Loucy (cell line): ENCODE measurements around the gene TUT7.

Experiments
- H2AFZ ChIP-seq: fragments of 200-600 bp; sonication (generic); 2 replicates; pipeline ENCODE4 v1.6.0; 2016; ENCODE audit warnings: antibody characterized with exemption, mild to moderate bottlenecking, low read length, moderate library complexity
- H3F3A ChIP-seq: fragments of 200-600 bp; 2 replicates; pipeline ENCODE4 v1.6.0; 2016; ENCODE audit warnings: antibody characterized with exemption, low read depth, mild to moderate bottlenecking
- H3K27me3 ChIP-seq: fragments of 200-600 bp; sonication (generic); 2 replicates; pipeline ENCODE4 v1.6.1; 2014; ENCODE audit warnings: low read length, mild to moderate bottlenecking; ENCODE audit not compliant: insufficient read depth, poor library complexity, severe bottlenecking
- H3K36me3 ChIP-seq: fragments of 200-600 bp; sonication (generic); 2 replicates; pipeline ENCODE4 v1.6.1; 2016; ENCODE audit warnings: low read length; ENCODE audit not compliant: insufficient read depth
- H3K4me1 ChIP-seq: fragments of 200-600 bp; sonication (generic); 2 replicates; pipeline ENCODE4 v1.5.1; 2014; ENCODE audit warnings: low read length, mild to moderate bottlenecking; ENCODE audit not compliant: insufficient read depth, poor library complexity, severe bottlenecking
- H3K4me2 ChIP-seq: fragments of 200-600 bp; sonication (generic); 2 replicates; pipeline ENCODE4 v1.6.0; 2014; ENCODE audit warnings: antibody characterized with exemption, low read length, low read depth, mild to moderate bottlenecking; ENCODE audit not compliant: poor library complexity, severe bottlenecking
- H3K4me3 ChIP-seq: fragments of 200-600 bp; sonication (generic); 2 replicates; pipeline ENCODE4 v1.5.1; 2014; ENCODE audit warnings: low read length, mild to moderate bottlenecking, mixed read lengths; ENCODE audit not compliant: poor library complexity, severe bottlenecking
- H3K79me2 ChIP-seq: fragments of 200-600 bp; sonication (generic); 2 replicates; pipeline ENCODE4 v1.6.1; 2014; ENCODE audit warnings: low read length; ENCODE audit not compliant: insufficient read depth
- H3K9ac ChIP-seq: fragments of 200-600 bp; sonication (generic); 2 replicates; pipeline ENCODE4 v1.6.0; 2014; ENCODE audit warnings: mild to moderate bottlenecking, low read depth, low read length, moderate library complexity; ENCODE audit not compliant: poor library complexity, severe bottlenecking
- H3K9me2 ChIP-seq: fragments of 200-600 bp; sonication (generic); replicated peaks from 2 replicates; pipeline ENCODE4 v1.6.1; 2016; ENCODE audit warnings: low read depth, low read length, mixed read lengths
- H3K9me3 ChIP-seq: fragments of 200-600 bp; sonication (generic); 2 replicates; pipeline ENCODE4 v1.6.1; 2014; ENCODE audit warnings: mild to moderate bottlenecking, antibody characterized with exemption, low read length, low read depth; ENCODE audit not compliant: insufficient read depth
- H4K20me1 ChIP-seq: fragments of 200-600 bp; sonication (generic); 2 replicates; pipeline ENCODE4 v1.6.0; 2014; ENCODE audit warnings: antibody characterized with exemption, low read length, mild to moderate bottlenecking; ENCODE audit not compliant: insufficient read depth, poor library complexity, severe bottlenecking
- CTCF ChIP-seq: fragments of 200-600 bp; sonication (generic); conservative IDR thresholded peaks from 2 replicates; pipeline ENCODE4 v1.5.1; 2014; ENCODE audit warnings: mild to moderate bottlenecking, antibody characterized with exemption, low read length
- EZH2phosphoT487 ChIP-seq: fragments of 200-600 bp; IDR thresholded peaks from 2 replicates; pipeline ENCODE4 v1.6.1; 2018; ENCODE audit warnings: antibody characterized with exemption, mild to moderate bottlenecking, moderate library complexity, borderline replicate concordance

Gene TUT7

GRCh38 chr9:86329649-86330048 is 24.6 kb downstream of the TUT7 start:
- Histone ChIP-seq H3K4me1 (no peaks in the 10 kb centered on the region), H3K36me3 (peaks cover 37% of the 10 kb centered on the region), H2AFZ (no peak overlapping the region)

GRCh38 chr9:86328156-86328555 is 26.1 kb downstream of the TUT7 start:
- TF ChIP-seq EZH2phosphoT487 (no peak), CTCF (no peak)
- Histone ChIP-seq H3K9ac (no peak overlapping the region), H3K4me1 (no peaks in the 10 kb centered on the region), H3K9me3 (no peaks in the 10 kb centered on the region), H3K9me2 (no peaks in the 10 kb centered on the region), H2AFZ (no peak overlapping the region), H3K27me3 (no peaks in the 10 kb centered on the region), H3K4me2 (no peak overlapping the region), H3K36me3 (peaks cover 43% of the 10 kb centered on the region), H3F3A (no peaks in the 10 kb centered on the region), H4K20me1 (no peaks in the 10 kb centered on the region), H3K4me3 (no peak overlapping the region), H3K79me2 (no peaks in the 10 kb centered on the region)

More at GRCh38 chr9:86329649-86330048, 24.6 kb downstream of the TUT7 start:
- H3F3A ChIP-seq, result no peaks in the 10 kb centered on the region
- no peak overlapping the region for H3K4me2 ChIP-seq
- no peaks in the 10 kb centered on the region for H3K79me2 ChIP-seq
- H3K9ac ChIP-seq, result no peak overlapping the region
- TF ChIP-seq CTCF, result no peak
- TF ChIP-seq EZH2phosphoT487, result no peak
- H3K9me2 ChIP-seq, result no peaks in the 10 kb centered on the region
- no peaks in the 10 kb centered on the region for H3K27me3 ChIP-seq
- H3K4me3 ChIP-seq, result no peak overlapping the region
- H4K20me1 ChIP-seq, result no peaks in the 10 kb centered on the region
- H3K9me3 ChIP-seq, result no peaks in the 10 kb centered on the region

- H2AFZ ChIP-seq, result no peak overlapping the region
- no peak overlapping the region for H3K9ac ChIP-seq
- H3K9me2 ChIP-seq, result no peaks in the 10 kb centered on the region
- no peaks in the 10 kb centered on the region for H3K4me1 ChIP-seq
- no peak for TF ChIP-seq CTCF
- TF ChIP-seq EZH2phosphoT487, result no peak
- no peaks in the 10 kb centered on the region for H3K9me3 ChIP-seq
- H3F3A ChIP-seq, result no peaks in the 10 kb centered on the region
- H3K27me3 ChIP-seq, result no peaks in the 10 kb centered on the region
- peaks cover 58% of the 10 kb centered on the region for H3K36me3 ChIP-seq
- no peaks in the 10 kb centered on the region for H4K20me1 ChIP-seq
- no peak overlapping the region for H3K4me3 ChIP-seq
- H3K79me2 ChIP-seq, result no peaks in the 10 kb centered on the region
- H3K4me2 ChIP-seq, result no peak overlapping the region
Observed at GRCh38 chr9:86326536-86326935, 27.7 kb downstream of the TUT7 start.
